PC-9 (cell line): ENCODE results near the gene WTIP.

Experiments used
- EZH2 ChIP-seq: fragments of 200-600 bp; sonication (generic); IDR thresholded peaks from 2 replicates; pipeline ENCODE4 v1.8.0; 2017; ENCODE audit warnings: antibody characterized with exemption, low read depth
- TF ChIP-seq, protein P1 (sequence below): fragments of 200-600 bp; sonication (generic); conservative IDR thresholded peaks from 2 replicates; pipeline ENCODE4 v1.6.1; 2017; ENCODE audit warnings: mixed run types, antibody characterized with exemption, mild to moderate bottlenecking, moderate library complexity

DNA sequence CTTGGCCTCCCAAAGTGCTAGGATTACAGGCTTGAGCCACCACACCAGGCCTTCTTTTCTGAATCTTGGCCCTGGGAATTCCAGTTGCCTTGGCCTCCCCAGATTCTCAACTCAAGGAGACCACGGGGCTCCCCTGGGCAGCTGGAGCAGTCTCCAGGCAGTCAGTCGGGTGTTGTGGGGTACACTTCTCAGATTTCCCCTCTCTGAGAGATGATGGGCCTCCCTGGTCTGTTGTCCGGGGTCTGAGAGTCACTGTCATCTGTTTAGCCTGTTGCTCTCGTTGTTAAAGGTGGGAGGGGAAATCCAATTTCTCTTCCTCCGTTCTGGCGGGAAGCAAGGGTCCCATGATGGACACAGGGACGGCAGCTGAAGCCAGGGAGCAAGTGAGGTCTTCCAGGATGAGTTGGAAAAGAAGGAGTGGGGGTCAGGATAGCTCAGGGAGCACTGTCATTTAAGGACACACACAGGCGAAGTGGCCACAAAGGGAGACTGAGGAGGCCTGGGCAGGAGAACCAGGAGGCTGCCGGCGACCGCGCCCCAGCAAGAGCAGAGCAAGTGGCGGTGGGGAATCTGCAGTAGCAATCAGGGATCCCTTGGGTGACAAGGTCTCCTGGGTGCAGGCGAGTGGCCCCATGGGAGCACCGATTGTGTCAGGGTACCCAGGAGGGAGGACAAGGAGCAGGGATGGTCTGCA, 15.7 kb downstream of the WTIP start:
- TF ChIP-seq, protein P1, sequence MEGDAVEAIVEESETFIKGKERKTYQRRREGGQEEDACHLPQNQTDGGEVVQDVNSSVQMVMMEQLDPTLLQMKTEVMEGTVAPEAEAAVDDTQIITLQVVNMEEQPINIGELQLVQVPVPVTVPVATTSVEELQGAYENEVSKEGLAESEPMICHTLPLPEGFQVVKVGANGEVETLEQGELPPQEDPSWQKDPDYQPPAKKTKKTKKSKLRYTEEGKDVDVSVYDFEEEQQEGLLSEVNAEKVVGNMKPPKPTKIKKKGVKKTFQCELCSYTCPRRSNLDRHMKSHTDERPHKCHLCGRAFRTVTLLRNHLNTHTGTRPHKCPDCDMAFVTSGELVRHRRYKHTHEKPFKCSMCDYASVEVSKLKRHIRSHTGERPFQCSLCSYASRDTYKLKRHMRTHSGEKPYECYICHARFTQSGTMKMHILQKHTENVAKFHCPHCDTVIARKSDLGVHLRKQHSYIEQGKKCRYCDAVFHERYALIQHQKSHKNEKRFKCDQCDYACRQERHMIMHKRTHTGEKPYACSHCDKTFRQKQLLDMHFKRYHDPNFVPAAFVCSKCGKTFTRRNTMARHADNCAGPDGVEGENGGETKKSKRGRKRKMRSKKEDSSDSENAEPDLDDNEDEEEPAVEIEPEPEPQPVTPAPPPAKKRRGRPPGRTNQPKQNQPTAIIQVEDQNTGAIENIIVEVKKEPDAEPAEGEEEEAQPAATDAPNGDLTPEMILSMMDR = no peak
- no peak for TF ChIP-seq EZH2
